ENCODE measurements around the gene DYNLT1.
A peak's percentile ranks its signal among the peaks of the same experiment; 100 is the strongest.

Gene DYNLT1

GRCh38 chr6:158666628-158667359 is 22.3 kb upstream of the DYNLT1 start:
- TF ChIP-seq EP300 (IDR thresholded peaks at IDR 0.05; ENCODE audit: borderline replicate concordance) (no peak), MAX (IDR thresholded peaks at IDR 0.05) (peak; percentile 81; the same call in 1 of the 2 replicates), USF1 (IDR thresholded peaks at IDR 0.05) (no peak), ZBTB7A (IDR thresholded peaks at IDR 0.05; ENCODE audit: low read depth) (no peak), TAF1 (IDR thresholded peaks at IDR 0.05; ENCODE audit: low read depth) (no peak), RAD21 (IDR thresholded peaks at IDR 0.05; ENCODE audit: low read depth) (no peak), FOXM1 (IDR thresholded peaks at IDR 0.05; ENCODE audit: borderline replicate concordance, low read depth) (no peak), TCF12 (IDR thresholded peaks at IDR 0.05; ENCODE audit: low read depth) (no peak), NFIC (IDR thresholded peaks at IDR 0.05) (peak; percentile 68; the same call in 1 of the 2 replicates), CEBPB (IDR thresholded peaks at IDR 0.05) (peak; percentile 72), TEAD4 (IDR thresholded peaks at IDR 0.05) (peak; percentile 82), REST (IDR thresholded peaks at IDR 0.05; ENCODE audit: low read depth) (no peak), YY1 (IDR thresholded peaks at IDR 0.05; ENCODE audit: low read depth) (peak; percentile 63; the same call in 1 of the 2 replicates), EGR1 (IDR thresholded peaks at IDR 0.05) (no peak), CREB1 (IDR thresholded peaks at IDR 0.05; ENCODE audit: low read depth) (no peak)

- no peak for TF ChIP-seq REST (IDR thresholded peaks at IDR 0.05; ENCODE audit: low read depth)
- TF ChIP-seq EP300 (IDR thresholded peaks at IDR 0.05; ENCODE audit: borderline replicate concordance) = no peak
- TF ChIP-seq FOXM1 (IDR thresholded peaks at IDR 0.05; ENCODE audit: borderline replicate concordance, low read depth) = no peak
- no peak for TF ChIP-seq USF1 (IDR thresholded peaks at IDR 0.05)
- TF ChIP-seq EGR1 (IDR thresholded peaks at IDR 0.05) = no peak
- no peak for TF ChIP-seq YY1 (IDR thresholded peaks at IDR 0.05; ENCODE audit: low read depth)
- TF ChIP-seq TCF12 (IDR thresholded peaks at IDR 0.05; ENCODE audit: low read depth) = no peak
- no peak for TF ChIP-seq TAF1 (IDR thresholded peaks at IDR 0.05; ENCODE audit: low read depth)
- TF ChIP-seq CREB1 (IDR thresholded peaks at IDR 0.05; ENCODE audit: low read depth) = no peak
- no peak for TF ChIP-seq TEAD4 (IDR thresholded peaks at IDR 0.05)
- no peak for TF ChIP-seq CEBPB (IDR thresholded peaks at IDR 0.05)
- TF ChIP-seq ZBTB7A (IDR thresholded peaks at IDR 0.05; ENCODE audit: low read depth) = no peak
- no peak for TF ChIP-seq MAX (IDR thresholded peaks at IDR 0.05)
- TF ChIP-seq NFIC (IDR thresholded peaks at IDR 0.05) = no peak
- no peak for TF ChIP-seq RAD21 (IDR thresholded peaks at IDR 0.05; ENCODE audit: low read depth)
Measured at GRCh38 chr6:158665332-158665731, 20.8 kb upstream of the DYNLT1 start.

- TF ChIP-seq FOXM1 (IDR thresholded peaks at IDR 0.05; ENCODE audit: borderline replicate concordance, low read depth) = no peak
- no peak for TF ChIP-seq TEAD4 (IDR thresholded peaks at IDR 0.05)
- no peak for TF ChIP-seq NFIC (IDR thresholded peaks at IDR 0.05)
- TF ChIP-seq CREB1 (IDR thresholded peaks at IDR 0.05; ENCODE audit: low read depth) = no peak
- TF ChIP-seq REST (IDR thresholded peaks at IDR 0.05; ENCODE audit: low read depth) = no peak
- no peak for TF ChIP-seq TCF12 (IDR thresholded peaks at IDR 0.05; ENCODE audit: low read depth)
- TF ChIP-seq YY1 (IDR thresholded peaks at IDR 0.05; ENCODE audit: low read depth) = no peak
- TF ChIP-seq RAD21 (IDR thresholded peaks at IDR 0.05; ENCODE audit: low read depth) = no peak
- no peak for TF ChIP-seq TAF1 (IDR thresholded peaks at IDR 0.05; ENCODE audit: low read depth)
- TF ChIP-seq ZBTB7A (IDR thresholded peaks at IDR 0.05; ENCODE audit: low read depth) = no peak
- no peak for TF ChIP-seq MAX (IDR thresholded peaks at IDR 0.05)
- no peak for TF ChIP-seq EGR1 (IDR thresholded peaks at IDR 0.05)
- TF ChIP-seq USF1 (IDR thresholded peaks at IDR 0.05) = no peak
- no peak for TF ChIP-seq CEBPB (IDR thresholded peaks at IDR 0.05)
- no peak for TF ChIP-seq EP300 (IDR thresholded peaks at IDR 0.05; ENCODE audit: borderline replicate concordance)
Measured at GRCh38 chr6:158663625-158664165, 19.2 kb upstream of the DYNLT1 start.
